Spleen (tissue), 11 donors: ENCODE data around the gene RALB. TPM values are rescaled to one million over a fixed set of nuclear protein-coding genes. Genes with fewer than 3 reads are reported as not detected.
A peak's percentile ranks its signal among the peaks of the same experiment; 100 is the strongest.

ENCODE experiments used
- DNase-seq: peaks from one replicate; pipeline ENCODE4 v3.0.0-alpha.2; 2020
- H3K27ac ChIP-seq, 8 donors: fragments of 200-600 bp; sonication (generic) in 7 of 8; 1 replicate in 4 of 8; 2 replicates in 4 of 8; pipeline versions ENCODE4 v1.5.0 to v1.8.0; 2016 to 2021; ENCODE audit warnings: inconsistent platforms in 4 of 8, mild to moderate bottlenecking in 4 of 8, moderate library complexity in 1 of 8
- H3K27me3 ChIP-seq, 7 donors: fragments of 200-600 bp; sonication (generic) in 6 of 7; replicated peaks in 1 of 7; 1 replicate in 4 of 7; 2 replicates in 3 of 7; pipeline versions ENCODE4 v1.5.0 to v1.8.0; 2016 to 2021; ENCODE audit warnings: inconsistent platforms in 3 of 7, mild to moderate bottlenecking in 1 of 7
- H3K36me3 ChIP-seq, 6 donors: fragments of 200-600 bp; sonication (generic) in 5 of 6; 1 replicate in 4 of 6; 2 replicates in 2 of 6; pipeline versions ENCODE4 v1.5.0 to v1.8.0; 2016 to 2021; ENCODE audit warnings: inconsistent platforms in 2 of 6
- H3K4me1 ChIP-seq, 6 donors: fragments of 200-600 bp; sonication (generic) in 5 of 6; 1 replicate in 3 of 6; 2 replicates in 3 of 6; pipeline versions ENCODE4 v1.5.0 to v1.8.0; 2016 to 2021; ENCODE audit warnings: inconsistent platforms in 3 of 6
- H3K4me3 ChIP-seq, 8 donors: fragments of 200-600 bp; sonication (generic) in 7 of 8; 1 replicate in 4 of 8; 2 replicates in 4 of 8; pipeline versions ENCODE4 v1.5.0 to v1.8.0; 2016 to 2021; ENCODE audit warnings: inconsistent platforms in 4 of 8, mild to moderate bottlenecking in 4 of 8, moderate library complexity in 2 of 8
- H3K9me3 ChIP-seq, 8 donors: fragments of 200-600 bp; sonication (generic) in 7 of 8; 1 replicate in 4 of 8; 2 replicates in 4 of 8; pipeline versions ENCODE4 v1.5.0 to v1.8.0; 2016 to 2021; ENCODE audit warnings: inconsistent platforms in 4 of 8
- CTCF ChIP-seq, 11 experiments: fragments of 200-600 bp in 7 of 11; fragments of 450-650 bp in 4 of 11; sonication (generic) in 4 of 11; IDR thresholded peaks in 8 of 11; conservative IDR thresholded peaks in 3 of 11; 1 replicate in 7 of 11; 2 replicates in 4 of 11; pipeline versions ENCODE4 v1.4.0 to v1.8.0; 2016 to 2021; ENCODE audit warnings: antibody characterized with exemption in 11 of 11, inconsistent platforms in 4 of 11, mild to moderate bottlenecking in 1 of 11
- POLR2A ChIP-seq, 3 donors: fragments of 450-650 bp; IDR thresholded peaks; one replicate each; pipeline ENCODE4 v1.5.1; 2017; ENCODE audit warnings: antibody characterized with exemption in 3 of 3, mild to moderate bottlenecking in 1 of 3
- POLR2AphosphoS5 ChIP-seq, 3 donors: sonication (generic); formaldehyde crosslinking; IDR thresholded peaks; one replicate each; pipeline ENCODE4 v1.5.1; 2017; ENCODE audit warnings: antibody characterized with exemption in 3 of 3
- WGBS, 5 donors: extraction: QIAGEN DNeasy Blood & Tissue Kit in 3 of 5; methylation state at CpG; one replicate each; pipeline versions ENCODE4 v1.1.5 to v1.1.7; 2013 to 2018; 5-methylcytosine and 5-hydroxymethylcytosine counted together
- intact Hi-C: fragments of 100-400 bp; cut with DNase I; formaldehyde crosslinking; loops from one replicate; pipeline ENCODE4 v1.15.0; 2023; ENCODE audit warnings: low total_unique reads
- polyA plus RNA-seq, 3 donors: library from polyadenylated mRNA; stranded (reverse); fragments of 200-250 nt; gene quantifications; one replicate each; pipeline ENCODE4 v1.2.1, GENCODE V29; 2013
- total RNA-seq, 7 donors: library from RNA; depleted of rRNA in 3 of 7; stranded (reverse); fragments of >200 nt in 3 of 7; fragmentation: NEBNext Ultra II Directional in 4 of 7; extraction: Animal tissue kit (Norgen Biotek cat#: 25700) in 4 of 7; gene quantifications; one replicate each; pipeline versions ENCODE4 v1.1.0 to v1.2.1, GENCODE V29; 2016 to 2021
- donor health status: healthy with polysubstance abuse.
- donor health status: DM: no; HTN: no; CAD: no; lungs with moderate emphysema.
- donor health status: DM: no; HTN: no; CAD: no.
- donor health status: Bipolar disorder and iron deficiency.
- donor health status: healthy.
- donor health status: DM: no; HTN: no; CAD: no.
- donor health status: DM: yes; HTN: yes; CAD: no.

The RALB gene
- total and polyA plus RNA-seq, 10 donors: 26.6 to 126 (median 79.5) TPM

GRCh38 chr2:120227111-120227991 lies 25.3 kb upstream of the RALB start:
- intact Hi-C loops: no loop called here
- WGBS, 5 donors: 59 to 77% (median 68%) methylated on average over 16 of the region's 16 CpGs
- peak; percentile 74 for DNase-seq
- Histone ChIP-seq H3K4me1 (peaks cover 25 to 78% (median 47%) of the 10 kb centered on the region in 6 donors), H3K4me3 (no peak overlapping the region), H3K27ac (peak overlapping the region in 1 of 8 donors; percentile 4), H3K27me3 (no peaks in the 10 kb centered on the region), H3K36me3 (no peaks in the 10 kb centered on the region), H3K9me3 (peaks cover 0 to 5% (median 0%) of the 10 kb centered on the region in 8 donors)
- TF ChIP-seq POLR2AphosphoS5 (IDR thresholded peaks at IDR 0.05) (no peak), CTCF (IDR thresholded peaks at IDR 0.05 in 8 of 11, conservative IDR thresholded peaks at IDR 0.05 in 3 of 11) (no peak), POLR2A (IDR thresholded peaks at IDR 0.05) (no peak)

- no peaks in the 10 kb centered on the region for H3K36me3 ChIP-seq
- no peak overlapping the region for H3K4me3 ChIP-seq
- peak; percentile 30 for DNase-seq
- no peaks in the 10 kb centered on the region for H3K9me3 ChIP-seq
- intact Hi-C loops: no loop called here
- H3K27me3 ChIP-seq: no peaks in the 10 kb centered on the region
- H3K27ac ChIP-seq: no peak overlapping the region
- no peak for TF ChIP-seq POLR2AphosphoS5 (IDR thresholded peaks at IDR 0.05)
- no peak for TF ChIP-seq POLR2A (IDR thresholded peaks at IDR 0.05)
- TF ChIP-seq CTCF (IDR thresholded peaks at IDR 0.05 in 8 of 11, conservative IDR thresholded peaks at IDR 0.05 in 3 of 11): no peak
- peaks cover 29 to 83% (median 51%) of the 10 kb centered on the region in 6 donors for H3K4me1 ChIP-seq
- 72 to 83% (median 78%) methylated on average over 5 of the region's 5 CpGs for WGBS, 5 donors
Measured at GRCh38 chr2:120228503-120228902, 24.1 kb upstream of the RALB start.

- peak; percentile 49 for DNase-seq
- H3K36me3 ChIP-seq: no peaks in the 10 kb centered on the region
- H3K4me3 ChIP-seq: no peak overlapping the region
- TF ChIP-seq POLR2A (IDR thresholded peaks at IDR 0.05) (no peak), POLR2AphosphoS5 (IDR thresholded peaks at IDR 0.05) (no peak), CTCF (IDR thresholded peaks at IDR 0.05 in 8 of 11, conservative IDR thresholded peaks at IDR 0.05 in 3 of 11) (no peak)
- H3K27me3 ChIP-seq: no peaks in the 10 kb centered on the region
- intact Hi-C loops: no loop called here
- H3K9me3 ChIP-seq: no peaks in the 10 kb centered on the region
- WGBS, 5 donors: 92 to 97% (median 95%) methylated on average over 10 of the region's 10 CpGs
- peaks cover 24 to 78% (median 44%) of the 10 kb centered on the region in 6 donors for H3K4me1 ChIP-seq
- H3K27ac ChIP-seq: no peak overlapping the region
Measured at GRCh38 chr2:120229341-120229740, 23.3 kb upstream of the RALB start.
